Measurements from ENCODE around the gene LRPPRC. TPM values are rescaled to one million over a fixed set of nuclear protein-coding genes. Genes with fewer than 3 reads are reported as not detected.

Gene LRPPRC
- total and polyA plus RNA-seq, 2 donors from 2014 or later: 66.2 to 71.3 TPM

- Histone ChIP-seq H3K4me1 (ENCODE audit: control insufficient read depth in 2 of 3, insufficient read depth in 2 of 3, low read depth in 1 of 3, low read length in 3 of 3) (no peaks in the 10 kb centered on the region), H3K4me3 (ENCODE audit: low read length in 3 of 3) (no peak overlapping the region), H3K27me3 (ENCODE audit: control insufficient read depth, insufficient read depth, low read length) (no peaks in the 10 kb centered on the region), H3K27ac (ENCODE audit: low read depth in 2 of 2, low read length in 2 of 2) (no peak overlapping the region), H3K9me3 (ENCODE audit: control insufficient read depth in 2 of 3, insufficient read depth in 1 of 3, low read length in 3 of 3) (no peaks in the 10 kb centered on the region), H3K9ac (ENCODE audit: low read length in 3 of 3) (no peak overlapping the region), H3K36me3 (ENCODE audit: control insufficient read depth in 2 of 3, insufficient read depth in 3 of 3, low read length in 3 of 3) (peaks cover 0 to 13% (median 5%) of the 10 kb centered on the region in 3 donors)
- intact Hi-C loops (cut with DNase I): no loop called here
- TF ChIP-seq CTCF (IDR thresholded peaks at IDR 0.05; ENCODE audit: borderline replicate concordance, extremely low read depth, insufficient read depth): no peak
- no peak for FAIRE-seq
- DNase-seq: no peak
Observed at GRCh38 chr2:43939695-43940256, 56.0 kb downstream of the LRPPRC start.

GRCh38 chr2:43937269-43937820 lies 58.4 kb downstream of the LRPPRC start:
- no peaks in the 10 kb centered on the region for H3K27me3 ChIP-seq (ENCODE audit: control insufficient read depth, insufficient read depth, low read length)
- DNase-seq: no peak
- H3K4me1 ChIP-seq (ENCODE audit: control insufficient read depth in 2 of 3, insufficient read depth in 2 of 3, low read depth in 1 of 3, low read length in 3 of 3): no peaks in the 10 kb centered on the region
- H3K9ac ChIP-seq (ENCODE audit: low read length in 3 of 3): no peak overlapping the region
- no peak overlapping the region for H3K27ac ChIP-seq (ENCODE audit: low read depth in 2 of 2, low read length in 2 of 2)
- H3K9me3 ChIP-seq (ENCODE audit: control insufficient read depth in 2 of 3, insufficient read depth in 1 of 3, low read length in 3 of 3): no peaks in the 10 kb centered on the region
- FAIRE-seq: no peak
- peaks cover 3 to 14% (median 9%) of the 10 kb centered on the region in 3 donors for H3K36me3 ChIP-seq (ENCODE audit: control insufficient read depth in 2 of 3, insufficient read depth in 3 of 3, low read length in 3 of 3)
- intact Hi-C loops (cut with DNase I): no loop called here
- TF ChIP-seq CTCF (IDR thresholded peaks at IDR 0.05; ENCODE audit: borderline replicate concordance, extremely low read depth, insufficient read depth): no peak
- no peak overlapping the region for H3K4me3 ChIP-seq (ENCODE audit: low read length in 3 of 3)

- Histone ChIP-seq H3K4me3 (ENCODE audit: low read length in 3 of 3) (no peak overlapping the region), H3K4me1 (ENCODE audit: control insufficient read depth in 2 of 3, insufficient read depth in 2 of 3, low read depth in 1 of 3, low read length in 3 of 3) (no peaks in the 10 kb centered on the region)
- TF ChIP-seq CTCF (IDR thresholded peaks at IDR 0.05; ENCODE audit: borderline replicate concordance, extremely low read depth, insufficient read depth): no peak
Observed at GRCh38 chr2:43934567-43934966, 61.2 kb downstream of the LRPPRC start.

More at GRCh38 chr2:43934567-43934966, 61.2 kb downstream of the LRPPRC start:
- peaks cover 3 to 10% (median 10%) of the 10 kb centered on the region in 3 donors for H3K36me3 ChIP-seq (ENCODE audit: control insufficient read depth in 2 of 3, insufficient read depth in 3 of 3, low read length in 3 of 3)
- H3K9ac ChIP-seq (ENCODE audit: low read length in 3 of 3): no peak overlapping the region
- intact Hi-C loops (cut with DNase I): no loop called here
- H3K27me3 ChIP-seq (ENCODE audit: control insufficient read depth, insufficient read depth, low read length): no peaks in the 10 kb centered on the region
- FAIRE-seq: no peak
- no peaks in the 10 kb centered on the region for H3K9me3 ChIP-seq (ENCODE audit: control insufficient read depth in 2 of 3, insufficient read depth in 1 of 3, low read length in 3 of 3)
- no peak for DNase-seq
- H3K27ac ChIP-seq (ENCODE audit: low read depth in 2 of 2, low read length in 2 of 2): no peak overlapping the region

Data from kidney (tissue), 14 donors.